Smooth muscle cell (in vitro differentiated cells): ENCODE results near the gene STYXL1. TPM values are rescaled to one million over a fixed set of nuclear protein-coding genes. Genes with fewer than 3 reads are reported as not detected.
A peak's percentile ranks its signal among the peaks of the same experiment; 100 is the strongest.

Experiments used
- DNase-seq: peaks from one replicate; lab custom pipeline; 2025; ENCODE audit not compliant: unreplicated experiment; lab: John Stamatoyannopoulos, UW
- H2AFZ ChIP-seq: fragments of 200-600 bp; sonication (generic); 2 replicates; pipeline ENCODE4 v1.6.0; 2016; ENCODE audit warnings: antibody characterized with exemption, low read depth, mild to moderate bottlenecking
- H3F3A ChIP-seq: fragments of 200-600 bp; sonication (generic); 2 replicates; pipeline ENCODE4 v1.6.0; 2017; ENCODE audit warnings: antibody characterized with exemption, low read depth
- H3K27ac ChIP-seq: fragments of 200-600 bp; sonication (generic); 2 replicates; pipeline ENCODE4 v1.5.1; 2016; ENCODE audit warnings: low read depth, mild to moderate bottlenecking
- H3K27me3 ChIP-seq: fragments of 200-600 bp; sonication (generic); 2 replicates; pipeline ENCODE4 v1.6.1; 2016; ENCODE audit warnings: low read depth, mild to moderate bottlenecking
- H3K36me3 ChIP-seq: fragments of 200-600 bp; sonication (generic); 2 replicates; pipeline ENCODE4 v1.5.1; 2016; ENCODE audit warnings: low read depth
- H3K4me1 ChIP-seq: fragments of 200-600 bp; sonication (generic); 2 replicates; pipeline ENCODE4 v1.5.1; 2016; ENCODE audit warnings: low read depth
- H3K4me2 ChIP-seq: fragments of 200-600 bp; sonication (generic); 2 replicates; pipeline ENCODE4 v1.6.0; 2016; ENCODE audit warnings: mild to moderate bottlenecking
- H3K4me3 ChIP-seq: fragments of 200-600 bp; sonication (generic); 2 replicates; pipeline ENCODE4 v1.5.1; 2016; ENCODE audit warnings: mild to moderate bottlenecking
- H3K79me2 ChIP-seq: fragments of 200-600 bp; sonication (generic); 2 replicates; pipeline ENCODE4 v1.6.0; 2016; ENCODE audit warnings: low read depth, mild to moderate bottlenecking
- H3K9ac ChIP-seq: fragments of 200-600 bp; sonication (generic); 2 replicates; pipeline ENCODE4 v1.6.0; 2016; ENCODE audit warnings: low read depth
- H3K9me3 ChIP-seq: fragments of 200-600 bp; sonication (generic); replicated peaks from 2 replicates; pipeline ENCODE4 v1.5.1; 2016; ENCODE audit warnings: low read depth
- H4K20me1 ChIP-seq: fragments of 200-600 bp; sonication (generic); 2 replicates; pipeline ENCODE4 v1.6.0; 2016; ENCODE audit warnings: low read depth
- CTCF ChIP-seq: fragments of 200-600 bp; sonication (generic); IDR thresholded peaks from 2 replicates; pipeline ENCODE4 v1.5.1; 2017; ENCODE audit warnings: borderline replicate concordance, mild to moderate bottlenecking, antibody characterized with exemption; ENCODE audit not compliant: insufficient read depth, poor library complexity, severe bottlenecking
- WGBS: methylation state at CpG from one replicate; pipeline ENCODE4 v1.1.7; 2016; ENCODE audit warnings: low lambda C conversion rate; 5-methylcytosine and 5-hydroxymethylcytosine counted together
- polyA plus RNA-seq: library from polyadenylated mRNA; unstranded; fragments of >200 nt; fragmentation: Nextera tagmentation; extraction: Ambion mirVana; gene quantifications from 2 replicates; pipeline ENCODE4 v1.2.1, GENCODE V29; 2016
- total RNA-seq: library from RNA; depleted of rRNA; stranded (reverse); fragments of >200 nt; gene quantifications from 2 replicates; pipeline ENCODE4 v1.2.3, GENCODE V29; 2014

Gene STYXL1
- total and polyA plus RNA-seq, 2 experiments from 2014 or later: 75.6 to 84.0 TPM

GRCh38 chr7:76016191-76016947 is 31.4 kb downstream of the STYXL1 start:
- no peak overlapping the region for H3K27ac ChIP-seq
- no peaks in the 10 kb centered on the region for H3K9me3 ChIP-seq
- no peaks in the 10 kb centered on the region for H3F3A ChIP-seq
- H2AFZ ChIP-seq: no peak overlapping the region
- no peak overlapping the region for H3K4me3 ChIP-seq
- no peak for TF ChIP-seq CTCF
- no peak overlapping the region for H3K4me2 ChIP-seq
- peaks cover 7% of the 10 kb centered on the region for H3K36me3 ChIP-seq
- 95% methylated on average over 13 of the region's 13 CpGs for WGBS
- DNase-seq: no peak
- no peaks in the 10 kb centered on the region for H3K4me1 ChIP-seq
- H3K79me2 ChIP-seq: no peaks in the 10 kb centered on the region
- no peak overlapping the region for H3K9ac ChIP-seq
- H4K20me1 ChIP-seq: no peaks in the 10 kb centered on the region
- no peaks in the 10 kb centered on the region for H3K27me3 ChIP-seq

- TF ChIP-seq CTCF: no peak
- 36% methylated on average over 8 of the region's 8 CpGs for WGBS
- Histone ChIP-seq H3K4me1 (no peaks in the 10 kb centered on the region), H2AFZ (no peak overlapping the region), H3K79me2 (no peaks in the 10 kb centered on the region), H3K27ac (peak overlapping the region; percentile 59), H3K9ac (no peak overlapping the region), H3K4me2 (peak overlapping the region; percentile 48), H3K36me3 (peaks cover 1% of the 10 kb centered on the region), H3K9me3 (no peaks in the 10 kb centered on the region), H3K27me3 (no peaks in the 10 kb centered on the region), H3K4me3 (no peak overlapping the region), H3F3A (no peaks in the 10 kb centered on the region), H4K20me1 (no peaks in the 10 kb centered on the region)
- no peak for DNase-seq
Observed at GRCh38 chr7:76011442-76011861, 36.3 kb downstream of the STYXL1 start.

- no peak for TF ChIP-seq CTCF
- no peak overlapping the region for H3K9ac ChIP-seq
- no peaks in the 10 kb centered on the region for H3K9me3 ChIP-seq
- H3K79me2 ChIP-seq: no peaks in the 10 kb centered on the region
- no peak for DNase-seq
- no peaks in the 10 kb centered on the region for H4K20me1 ChIP-seq
- H3K27me3 ChIP-seq: no peaks in the 10 kb centered on the region
- H2AFZ ChIP-seq: no peak overlapping the region
- H3K36me3 ChIP-seq: no peaks in the 10 kb centered on the region
- H3K27ac ChIP-seq: no peak overlapping the region
- H3K4me1 ChIP-seq: no peaks in the 10 kb centered on the region
- 91% methylated on average over 11 of the region's 11 CpGs for WGBS
- no peak overlapping the region for H3K4me2 ChIP-seq
- H3F3A ChIP-seq: no peaks in the 10 kb centered on the region
- H3K4me3 ChIP-seq: no peak overlapping the region
Observed at GRCh38 chr7:76009672-76010600, 37.9 kb downstream of the STYXL1 start.
